ENCODE results near the gene ERP29. TPM values are rescaled to one million over a fixed set of nuclear protein-coding genes. Genes with fewer than 3 reads are reported as not detected.
"Not testable (repeated sequence)": the region's sequence is repeated elsewhere in the genome, so short reads cannot be mapped to it uniquely, and the experiment has no call there.

ERP29 gene
- total RNA-seq = 35.4 TPM

DNA sequence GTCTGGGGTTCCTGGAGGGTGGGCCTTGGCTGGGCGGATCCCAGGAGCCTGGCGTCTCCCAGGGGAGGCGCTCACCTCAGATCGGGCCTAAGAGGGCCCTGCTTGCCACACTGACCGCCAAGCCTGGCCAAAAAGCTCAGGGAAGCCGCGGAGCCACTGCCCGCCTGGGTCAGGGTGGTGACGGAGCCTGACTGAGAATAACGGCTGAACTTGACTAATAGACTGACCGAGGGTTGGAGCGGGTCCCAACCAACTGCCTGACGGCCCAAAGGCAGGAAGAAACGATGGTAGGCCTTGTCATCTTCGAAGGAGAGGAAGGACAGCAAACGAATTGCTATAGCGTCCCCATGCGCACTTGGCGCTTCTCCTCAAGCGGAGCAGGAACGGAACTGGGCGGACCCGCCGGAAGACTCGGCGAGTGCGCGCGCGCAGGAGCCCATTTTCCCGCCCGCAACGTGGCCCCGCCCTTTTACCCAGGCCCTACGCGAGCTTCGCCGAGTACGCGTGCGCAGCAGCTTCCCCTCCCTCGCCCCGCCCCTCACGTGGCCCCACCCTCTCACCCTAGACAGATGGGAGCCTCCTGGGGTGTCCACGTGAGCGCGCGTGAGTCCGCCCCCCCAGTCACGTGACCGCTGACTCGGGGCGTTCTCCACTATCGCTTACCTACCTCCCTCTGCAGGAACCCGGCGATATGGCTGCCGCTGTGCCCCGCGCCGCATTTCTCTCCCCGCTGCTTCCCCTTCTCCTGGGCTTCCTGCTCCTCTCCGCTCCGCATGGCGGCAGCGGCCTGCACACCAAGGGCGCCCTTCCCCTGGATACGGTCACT, at the start of gene ERP29, which contains the start of gene TMEM116:
TSS of gene ERP29 (plus strand) at position 652 of the 826 bp plus-strand sequence. CDS start at position 692, 40 bp downstream.
TSS of gene TMEM116 (minus strand) at position 391 of the 826 bp plus-strand sequence. CDS start 7,895 bp downstream, outside the sequence.
- DNase-seq = peak; percentile 100

DNA sequence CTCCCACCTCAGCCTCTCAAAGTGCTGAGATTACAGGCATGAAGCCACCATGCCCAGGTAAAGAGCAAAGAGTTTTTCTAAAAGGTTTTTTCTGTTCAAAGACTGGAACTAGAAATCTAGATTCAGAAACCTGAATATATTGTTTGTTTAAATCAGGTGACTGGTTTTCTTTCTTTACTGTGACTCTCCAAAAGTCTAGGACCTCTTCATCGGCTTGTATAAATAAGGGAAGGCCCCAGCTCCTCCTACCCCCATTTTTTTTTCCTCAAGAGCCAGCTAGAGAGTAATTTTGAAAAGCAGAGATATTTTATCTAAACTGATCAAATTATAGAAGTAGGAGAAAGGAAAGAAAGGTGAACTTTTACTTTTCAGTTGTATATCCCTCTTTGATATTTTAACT, 48.3 kb upstream of the ERP29 start:
- no peak for DNase-seq

GRCh38 chr12:111971800-111972199, 41.4 kb upstream of the ERP29 start:
- no peak for DNase-seq

GRCh38 chr12:111975161-111975931, 37.9 kb upstream of the ERP29 start:
- no peak for DNase-seq

DNA sequence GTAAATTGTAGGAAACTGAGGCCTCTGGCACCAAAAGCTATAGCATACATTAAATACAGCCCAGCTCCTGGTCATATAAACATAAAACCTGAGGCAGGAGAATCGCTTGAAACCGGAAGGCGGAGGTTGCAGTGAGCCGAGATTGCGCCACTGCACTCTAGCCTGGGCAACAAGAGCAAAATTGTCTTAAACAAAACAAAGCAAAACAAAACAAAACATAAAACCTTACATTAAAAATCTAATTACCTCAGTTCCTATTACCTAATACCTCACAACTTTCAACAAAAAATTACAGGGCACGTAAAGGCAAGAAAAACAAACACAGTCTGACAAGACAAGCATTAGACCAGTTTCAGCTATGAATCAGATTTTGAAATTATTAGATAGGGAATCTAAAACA, 36.9 kb upstream of the ERP29 start:
- no peak for DNase-seq

- no peak for DNase-seq
Measured at GRCh38 chr12:111976860-111977259, 36.4 kb upstream of the ERP29 start.

DNA sequence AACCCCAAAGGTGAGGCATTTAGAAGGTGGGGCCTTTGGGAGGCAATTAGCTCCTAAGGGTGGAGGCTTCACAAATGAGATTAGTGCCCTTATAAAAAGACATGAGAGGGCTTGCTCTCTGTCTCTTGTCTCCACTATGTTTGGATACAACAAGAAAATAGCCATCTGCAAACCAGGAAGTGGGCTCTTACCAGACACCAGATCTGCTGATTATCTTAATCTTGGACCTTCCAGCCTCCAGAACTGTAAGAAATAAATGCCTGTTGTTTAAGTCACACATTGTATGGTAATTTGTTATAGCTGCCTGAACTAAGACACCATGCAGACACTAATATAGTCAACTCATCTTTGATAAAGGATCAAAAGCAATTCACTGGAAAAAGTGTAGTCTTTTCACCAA, 34.7 kb upstream of the ERP29 start:
- DNase-seq = no peak

GRCh38 chr12:111980598-111980997, 32.6 kb upstream of the ERP29 start:
- DNase-seq = no peak

- no peak for DNase-seq
Measured at GRCh38 chr12:111981987-111982386, 31.2 kb upstream of the ERP29 start.

DNA sequence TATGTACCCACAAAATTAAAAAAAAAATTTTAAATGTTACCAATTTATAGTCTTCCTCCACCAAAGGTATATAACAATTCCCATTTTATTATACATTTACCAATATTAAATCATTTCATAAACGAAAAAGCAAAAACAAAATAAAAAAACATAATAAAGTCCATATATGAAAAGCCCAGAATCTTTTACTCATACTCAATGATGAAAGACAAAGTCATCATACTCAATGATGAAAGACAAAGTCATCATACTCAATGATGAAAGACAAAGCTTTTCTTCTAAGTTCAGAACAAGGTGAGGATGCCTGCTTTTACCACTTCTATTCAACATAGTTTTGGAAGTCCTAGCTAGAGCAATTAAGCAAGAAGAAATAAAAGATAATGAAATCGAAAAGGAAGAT, 28.4 kb upstream of the ERP29 start:
- no peak for DNase-seq

DNA sequence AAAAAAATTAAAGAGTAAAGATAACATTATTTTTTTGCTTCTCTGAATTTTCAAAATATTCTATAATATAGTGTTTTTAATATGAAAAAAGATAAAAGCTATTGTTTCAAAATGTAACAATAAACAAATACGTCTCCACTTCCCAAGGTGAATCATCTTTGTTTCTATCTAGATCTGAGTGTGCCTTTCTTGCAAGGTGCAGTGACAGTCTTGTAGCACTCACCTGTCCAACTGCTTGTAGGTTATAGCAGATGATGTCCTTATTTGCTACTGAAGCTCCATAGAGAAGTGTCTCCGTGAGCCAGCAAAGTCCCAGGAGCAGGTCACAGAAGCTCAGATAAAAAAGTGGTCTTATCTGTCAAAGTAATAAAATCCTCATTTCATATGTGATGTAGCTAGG, 21.7 kb upstream of the ERP29 start:
- DNase-seq = no peak

DNA sequence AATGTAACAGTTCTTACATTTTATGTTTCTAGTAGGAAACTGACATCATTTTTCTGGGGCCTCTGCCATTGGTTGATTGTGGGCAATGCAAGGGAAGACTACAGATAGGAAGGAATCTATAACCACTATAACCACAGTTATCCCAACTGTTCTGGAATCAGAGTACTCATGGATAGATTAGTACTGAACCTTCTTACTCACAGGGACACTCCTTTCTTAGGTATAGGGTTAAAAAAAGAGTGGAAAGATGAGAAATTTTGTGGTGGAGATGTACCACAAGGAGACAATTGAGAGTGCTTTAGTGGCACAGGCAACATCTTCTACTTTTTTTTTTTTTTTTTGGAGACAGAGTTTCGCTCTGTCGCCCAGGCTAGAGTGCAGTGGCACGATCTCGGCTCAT, 21.3 kb upstream of the ERP29 start:
- DNase-seq = no peak

DNA sequence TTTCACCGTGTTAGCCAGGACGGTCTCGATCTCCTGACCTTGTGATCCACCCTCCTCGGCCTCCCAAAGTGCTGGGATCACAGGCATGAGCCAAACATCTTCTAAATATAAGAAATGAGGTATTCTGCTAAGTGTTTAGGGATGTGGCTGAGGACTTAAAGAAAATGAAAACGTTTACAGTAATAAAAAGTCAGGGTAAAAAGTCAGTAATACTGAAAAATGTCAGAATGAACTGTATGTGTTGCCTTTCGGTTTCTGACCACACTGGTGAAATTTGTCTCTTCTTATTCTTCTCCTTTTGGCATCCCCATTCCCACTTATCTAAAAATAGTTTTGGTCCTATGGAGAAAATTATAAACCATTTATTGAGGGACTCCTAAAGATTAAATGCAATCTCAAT, 20.8 kb upstream of the ERP29 start:
- DNase-seq = no peak

GRCh38 chr12:111993292-111994150, 19.7 kb upstream of the ERP29 start:
- no peak for DNase-seq

DNA sequence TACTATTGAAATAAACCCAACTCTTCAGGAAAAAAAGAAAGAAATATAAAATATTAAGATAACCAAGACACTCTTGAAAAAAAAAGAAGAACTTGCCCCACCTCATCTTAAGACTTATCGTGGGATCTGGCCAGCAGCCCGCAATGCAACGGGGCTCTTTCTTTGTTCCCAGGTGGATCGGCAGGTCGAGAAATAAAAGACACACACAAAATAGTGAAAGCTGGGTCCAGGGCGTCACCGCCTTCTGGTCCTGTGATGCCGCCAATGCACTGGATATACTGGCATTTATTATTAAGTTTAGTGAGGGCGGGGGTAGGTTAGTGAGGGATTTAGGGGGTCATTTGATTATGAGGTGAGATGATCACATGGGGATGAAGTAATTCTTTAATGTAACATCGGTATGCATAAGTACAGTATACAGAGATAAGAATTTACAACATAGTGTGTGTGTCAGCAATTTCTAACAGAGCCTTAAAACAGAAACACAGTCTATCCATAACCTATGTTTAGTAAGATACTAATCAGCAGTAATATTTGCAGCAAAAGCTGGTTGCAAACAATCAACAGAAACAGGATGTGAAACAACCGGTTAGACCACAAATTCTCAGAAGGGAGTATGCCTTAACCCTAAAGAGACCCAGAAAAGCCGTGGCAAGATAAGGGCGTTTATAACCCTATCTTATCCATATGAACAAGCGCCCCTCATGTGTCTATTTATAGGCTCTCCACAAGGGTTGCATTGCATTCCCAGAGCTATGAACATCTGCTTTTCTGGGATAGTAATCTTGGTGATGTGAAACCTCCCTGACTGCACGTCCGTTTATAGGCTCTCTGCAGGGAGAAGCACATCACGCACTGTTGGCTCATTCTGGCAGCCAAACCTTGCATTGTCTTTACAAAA, 18.8 kb upstream of the ERP29 start:
- DNase-seq = peak; percentile 17

GRCh38 chr12:111995782-111996480, 17.3 kb upstream of the ERP29 start:
- DNase-seq = no peak

DNA sequence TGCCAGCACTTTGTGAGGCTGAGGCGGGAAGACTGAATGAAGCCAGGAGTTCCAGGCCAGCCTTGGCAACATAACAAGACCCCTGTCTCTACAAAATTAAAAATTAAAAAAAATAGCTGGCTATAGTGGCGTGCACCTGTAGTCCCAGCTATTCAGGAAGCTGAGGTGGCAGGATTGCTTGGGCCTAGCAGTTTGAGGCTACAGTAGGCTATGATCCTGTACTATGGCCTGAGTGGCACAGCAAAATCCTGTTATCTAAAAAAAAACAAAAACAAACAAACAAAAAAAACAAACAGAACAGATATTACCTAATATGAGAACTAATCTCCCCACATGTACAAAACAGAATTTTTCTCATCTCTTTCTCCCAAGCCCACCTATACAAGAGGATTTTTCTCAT, 15.9 kb upstream of the ERP29 start:
- DNase-seq = no peak

DNA sequence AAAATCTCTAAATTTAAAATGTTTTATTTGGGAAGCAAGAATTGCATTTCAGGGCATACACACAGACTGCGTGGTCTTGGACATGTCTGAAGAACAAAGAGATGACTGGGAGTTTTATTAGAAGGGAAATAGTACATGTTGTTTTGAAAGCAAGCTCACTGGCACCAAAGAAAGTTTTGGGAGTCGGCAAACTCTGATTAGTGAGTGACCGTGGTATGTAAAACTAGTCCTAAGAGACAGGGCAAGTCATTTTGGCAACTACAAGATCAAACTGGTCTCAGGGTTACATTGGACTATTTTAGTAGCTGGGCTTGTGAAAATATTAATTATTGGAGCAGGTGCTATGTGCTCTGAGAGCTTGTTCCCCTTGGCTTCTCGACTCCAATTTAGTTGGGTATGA, 15.2 kb upstream of the ERP29 start:
- no peak for DNase-seq

GRCh38 chr12:111999129-111999528, 14.1 kb upstream of the ERP29 start:
- DNase-seq = not testable (repeated sequence)

DNA sequence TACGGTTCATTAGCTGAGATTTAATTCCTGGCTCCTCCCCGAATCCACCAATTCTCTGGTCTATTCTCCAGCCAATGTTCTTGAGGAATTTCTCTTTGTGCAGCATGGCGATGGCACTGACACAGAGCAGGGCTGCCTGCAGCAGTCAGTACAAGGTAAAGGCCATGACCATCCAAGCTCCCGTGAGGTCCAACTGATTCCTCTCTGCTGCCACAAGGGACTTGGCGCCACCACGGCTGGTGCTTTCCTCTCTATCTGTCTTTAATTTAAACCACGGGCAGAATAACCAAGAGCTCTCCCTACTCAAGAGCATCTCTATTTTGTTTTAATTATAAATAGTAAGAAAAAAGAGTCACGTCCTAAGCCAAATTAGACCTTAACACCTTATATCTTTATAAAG, 12.4 kb upstream of the ERP29 start:
- DNase-seq = no peak

GRCh38 chr12:112001576-112001975, 11.7 kb upstream of the ERP29 start:
- no peak for DNase-seq

Data from tongue (tissue), 2 donors.